GM21576 (cell line): ENCODE data around the gene ILRUN.
"Not testable (repeated sequence)": the region's sequence is repeated elsewhere in the genome, so short reads cannot be mapped to it uniquely, and the experiment has no call there.

Source experiments
- ATAC-seq: cut with Tn5 transposase; IDR thresholded peaks from one replicate; pipeline ENCODE4 v1.9.1; 2021; ENCODE audit warnings: mild to moderate bottlenecking, moderate library complexity; ENCODE audit not compliant: unreplicated experiment

The ILRUN gene

DNA sequence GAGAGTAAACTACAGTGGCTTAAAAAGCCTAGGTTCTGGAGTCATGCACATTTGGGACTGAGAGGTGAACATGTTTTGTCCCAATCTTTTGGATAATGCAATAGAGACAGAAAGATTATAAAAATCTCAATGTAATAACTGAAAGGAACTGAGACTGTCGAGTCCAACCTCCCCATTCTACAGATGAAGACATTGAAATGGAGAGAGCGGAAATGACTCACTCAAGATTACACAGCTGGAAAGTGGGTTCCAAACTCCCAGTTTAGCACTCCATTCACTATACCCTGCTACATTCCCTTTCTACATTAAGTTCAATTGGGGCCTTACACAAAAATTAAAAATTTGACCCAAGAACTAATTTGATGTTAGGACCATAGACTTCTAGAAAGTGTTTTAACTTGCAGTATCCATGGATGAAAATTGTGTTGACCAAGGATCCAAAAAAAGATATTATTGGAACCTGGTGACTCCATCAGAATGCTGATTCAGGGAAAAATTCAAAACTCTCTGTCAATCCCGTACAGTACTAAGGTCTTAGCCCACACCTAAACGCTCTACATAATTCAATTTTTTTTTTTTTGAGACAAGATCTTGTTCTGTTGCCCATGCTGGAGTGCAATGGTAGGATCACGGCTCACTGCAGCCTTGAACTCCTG lies 1.5 kb upstream of the ILRUN start:
- no peak for ATAC-seq

DNA sequence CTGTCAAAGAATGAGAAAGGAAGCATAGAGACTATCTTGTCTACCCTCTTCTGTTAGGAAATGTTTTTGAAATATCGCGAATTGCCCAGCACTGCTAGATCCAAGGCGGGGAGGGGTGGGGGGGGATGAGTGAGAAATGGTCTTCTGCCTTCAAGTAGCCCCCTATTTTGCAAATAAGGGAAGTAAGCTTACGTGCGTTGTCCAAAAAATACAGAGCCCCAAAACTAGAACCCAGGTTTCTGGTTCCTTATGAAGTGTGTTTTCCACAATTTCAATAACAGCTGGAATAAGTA lies 923 bp upstream of the ILRUN start:
- no peak for ATAC-seq

DNA sequence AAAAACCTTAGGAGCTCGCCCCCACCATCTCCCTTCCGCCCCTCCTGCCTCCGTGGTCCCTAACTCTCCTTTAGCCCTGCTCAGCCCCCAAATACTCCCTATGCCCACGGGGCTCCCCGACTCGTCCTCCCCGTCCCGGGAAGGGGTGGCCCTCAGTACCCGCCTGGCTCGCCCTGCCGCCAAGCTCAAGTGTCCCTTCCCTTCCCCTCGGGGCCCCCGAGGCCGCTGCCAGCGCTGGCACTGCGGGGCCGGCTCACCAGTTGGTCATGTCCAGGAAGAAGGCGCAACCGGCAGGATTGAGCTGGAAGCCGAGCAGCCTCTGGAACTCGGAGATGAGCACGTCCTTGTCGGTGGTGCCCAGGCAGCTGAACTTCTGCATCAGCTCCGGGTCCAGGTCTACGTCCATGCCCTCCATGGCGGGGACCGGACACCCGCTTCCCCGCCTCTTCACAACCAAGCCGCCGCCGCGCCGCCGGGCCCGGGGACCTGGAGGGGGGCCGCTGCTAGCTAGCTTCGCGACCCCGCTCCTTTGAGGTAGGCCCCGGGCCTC lies 303 bp downstream of the ILRUN start:
- ATAC-seq, result peak; percentile 16

DNA sequence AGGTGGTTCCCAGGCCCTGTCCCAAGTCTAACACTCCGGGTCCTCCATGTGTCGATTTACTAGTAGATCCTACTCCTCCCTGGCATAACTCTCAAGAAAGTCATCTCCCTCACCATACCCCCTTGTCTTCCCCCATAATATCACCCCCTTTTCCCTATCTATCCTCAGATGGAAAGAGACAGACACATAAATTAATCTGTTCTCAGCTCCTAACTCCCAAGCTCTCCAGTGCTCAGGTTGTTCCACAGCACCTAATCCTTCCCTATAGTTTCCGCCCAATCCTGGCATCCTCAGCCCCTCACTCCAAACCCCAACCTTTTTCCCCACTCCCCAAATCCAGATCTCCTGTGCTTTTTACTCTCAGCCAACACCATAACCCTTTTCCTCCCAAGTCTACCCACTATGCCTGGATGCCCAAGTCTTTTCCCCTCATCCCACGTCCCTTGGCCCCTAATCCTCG lies 808 bp downstream of the ILRUN start:
- no peak for ATAC-seq

DNA sequence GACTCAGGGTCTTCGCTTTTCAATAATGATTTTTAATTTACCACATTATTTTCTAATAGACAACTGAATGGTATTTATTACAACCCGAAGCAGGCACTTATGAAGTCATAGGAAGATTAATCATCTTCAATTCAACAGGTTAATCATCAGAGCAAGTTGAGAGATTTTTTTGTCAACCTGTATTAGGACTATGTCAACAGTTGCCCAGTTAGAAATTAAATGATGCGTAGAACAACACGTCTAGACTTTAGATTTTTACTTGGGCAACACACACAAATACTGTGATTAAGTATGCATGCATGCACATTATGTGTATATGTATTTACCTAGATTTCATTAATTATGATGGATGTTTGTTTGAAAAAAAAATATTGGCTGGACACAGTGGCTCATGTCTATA lies 4.3 kb downstream of the ILRUN start:
- no peak for ATAC-seq

DNA sequence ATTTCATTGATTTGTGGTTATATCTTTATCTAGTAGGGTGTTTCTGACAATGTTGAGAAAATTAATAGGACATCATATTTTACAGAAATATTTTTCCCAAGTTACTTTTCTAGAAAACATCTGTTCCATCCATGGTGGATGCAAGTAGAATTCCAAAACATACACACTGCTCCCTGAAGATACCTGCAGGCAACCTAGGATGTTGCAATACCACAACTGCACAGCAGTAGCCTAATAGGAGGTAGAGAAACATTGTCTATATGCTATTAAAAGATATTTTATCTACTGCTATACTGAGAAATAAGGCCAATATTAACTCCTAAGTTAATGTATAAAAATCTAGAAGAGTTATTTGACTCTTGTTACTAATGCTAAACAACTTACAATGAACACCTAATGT lies 6.8 kb downstream of the ILRUN start:
- ATAC-seq, result no peak

DNA sequence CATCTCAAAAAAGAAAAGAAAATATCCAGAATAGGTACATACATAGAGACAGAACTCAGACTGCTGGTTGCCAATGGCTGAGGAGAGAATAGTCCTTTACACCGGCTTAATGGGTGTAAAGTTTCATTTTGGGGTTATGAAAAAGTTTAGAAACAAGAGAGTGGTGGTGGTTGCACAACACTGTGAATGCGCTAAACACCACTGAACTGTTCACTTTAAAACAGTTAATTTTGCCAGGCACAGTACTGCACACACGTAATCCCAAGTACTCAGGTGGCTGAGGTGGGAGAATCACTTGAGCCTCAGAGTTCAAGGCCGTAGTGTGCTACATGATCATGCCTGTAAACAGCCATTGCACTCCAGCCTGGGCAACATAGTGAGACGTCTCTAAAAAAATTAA lies 7.6 kb downstream of the ILRUN start:
- ATAC-seq, result no peak

DNA sequence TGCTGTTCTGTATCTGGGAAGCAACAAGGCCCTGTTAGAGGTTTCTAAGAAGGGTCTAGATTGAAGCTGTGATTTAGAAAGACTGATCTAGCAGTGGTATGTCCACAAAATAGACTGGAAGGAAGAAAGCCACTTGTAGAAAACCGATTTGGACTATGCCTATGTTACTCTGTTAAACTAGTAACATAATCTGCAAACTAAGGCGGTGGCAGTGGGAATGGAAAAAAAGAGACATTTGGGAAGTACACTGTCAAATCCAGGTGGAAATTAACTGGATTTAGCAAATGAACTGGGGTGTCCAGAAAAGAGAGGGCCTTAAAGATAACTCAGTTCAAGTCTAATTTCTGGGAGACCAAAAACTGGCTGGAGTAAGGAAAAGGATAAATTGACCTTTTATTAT lies 11.6 kb downstream of the ILRUN start:
- ATAC-seq, result no peak

DNA sequence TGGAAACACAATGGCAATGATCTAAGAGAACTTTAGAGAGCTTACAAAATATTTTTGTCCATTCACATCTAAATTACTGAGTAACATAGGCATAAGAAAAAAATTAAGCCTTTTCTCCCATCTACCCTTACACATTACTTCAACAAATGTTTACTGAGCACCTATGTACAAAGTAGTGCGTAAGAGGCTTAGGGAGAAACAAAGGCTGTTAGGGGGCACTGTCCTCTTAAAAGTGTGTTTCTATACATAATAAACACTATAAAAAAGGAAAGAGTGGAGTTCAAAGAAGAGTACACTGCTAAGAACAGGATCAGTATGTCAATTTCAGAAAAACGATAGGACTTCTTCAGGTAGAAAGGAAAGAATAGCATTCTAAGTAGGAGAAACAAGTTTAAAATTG lies 12.2 kb downstream of the ILRUN start:
- ATAC-seq, result no peak

DNA sequence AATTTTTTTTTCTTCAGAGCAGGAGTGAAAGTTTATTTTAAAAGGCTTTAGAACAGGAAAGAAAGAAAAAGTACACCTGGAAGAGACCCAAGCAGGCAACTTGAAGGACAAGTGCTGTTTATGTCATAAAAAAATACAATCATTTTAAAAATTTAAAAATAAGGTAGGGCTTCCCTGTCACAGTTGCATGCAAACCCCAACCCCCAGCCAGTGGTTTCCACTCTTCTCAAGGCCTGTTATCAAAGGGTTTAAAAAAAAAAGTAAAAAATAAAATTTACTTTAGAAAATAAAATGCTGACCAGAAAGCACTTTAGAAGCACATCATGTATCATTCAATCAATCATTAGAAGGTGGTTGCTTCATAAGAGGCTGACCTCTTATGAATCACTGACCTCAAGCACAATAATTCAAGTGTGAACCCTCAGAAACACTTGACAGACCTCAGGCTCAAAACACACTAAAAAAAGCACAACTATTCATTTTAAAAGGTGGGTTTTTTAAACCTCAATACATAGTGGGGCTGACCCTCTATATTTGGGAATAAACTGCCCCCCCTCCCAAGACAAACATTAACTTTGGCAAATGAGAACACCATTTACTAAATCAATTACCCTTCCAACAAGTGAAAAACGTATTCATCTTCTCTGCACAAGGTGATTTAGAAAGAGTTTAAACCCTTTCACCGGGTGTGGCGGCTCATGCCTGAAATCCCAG lies 15.6 kb downstream of the ILRUN start:
- ATAC-seq, result no peak

DNA sequence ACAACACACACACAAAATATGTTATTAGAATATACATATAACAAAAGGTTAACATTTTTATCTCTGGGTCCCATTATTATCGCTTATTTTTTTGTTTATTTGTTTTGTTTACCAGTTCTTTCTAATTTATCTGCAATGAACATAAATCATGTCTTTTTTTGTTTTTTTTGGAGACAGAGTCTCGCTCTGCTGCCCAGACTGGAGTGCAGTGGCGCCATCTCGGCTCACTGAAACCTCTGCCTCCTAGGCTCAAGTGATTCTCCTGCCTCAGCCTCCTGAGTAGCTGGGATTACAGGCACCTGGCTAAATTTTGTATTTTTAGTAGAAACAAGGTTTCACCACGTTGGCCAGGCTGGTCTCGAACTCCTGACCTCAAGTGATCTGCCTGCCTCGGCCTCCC lies 16.3 kb downstream of the ILRUN start:
- ATAC-seq, result not testable (repeated sequence)

DNA sequence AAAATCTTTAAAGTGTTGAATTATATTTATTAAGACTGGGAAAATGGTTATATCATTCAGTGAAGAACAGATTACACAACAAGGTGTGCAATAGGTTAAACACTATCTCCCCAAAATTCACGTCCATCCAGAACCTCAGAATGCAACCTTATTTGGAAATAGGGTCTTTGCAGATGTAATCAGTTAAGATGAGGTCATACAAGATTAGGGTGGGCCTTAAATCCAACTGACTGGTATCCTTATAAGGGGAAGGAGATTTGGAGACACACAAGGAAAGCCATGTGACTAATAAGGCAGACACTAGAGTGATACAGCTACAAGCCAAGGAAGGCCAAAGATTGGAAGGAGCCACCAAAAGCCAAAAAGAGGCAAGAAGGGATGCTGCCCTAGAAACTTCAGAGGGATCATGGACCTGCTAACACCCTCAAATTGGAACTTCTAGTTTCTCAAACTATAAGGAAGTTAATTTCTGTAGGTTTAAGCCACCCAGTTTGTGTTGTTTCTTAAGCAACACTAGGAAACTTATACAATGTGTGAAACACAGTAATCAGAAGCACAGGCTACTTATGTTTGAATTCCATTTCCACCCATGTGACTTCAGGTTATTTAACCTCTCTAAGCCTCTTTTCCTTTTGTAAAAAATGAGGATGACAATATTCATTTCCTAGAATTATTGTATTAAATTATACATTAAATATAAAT lies 16.9 kb downstream of the ILRUN start:
- no peak for ATAC-seq

DNA sequence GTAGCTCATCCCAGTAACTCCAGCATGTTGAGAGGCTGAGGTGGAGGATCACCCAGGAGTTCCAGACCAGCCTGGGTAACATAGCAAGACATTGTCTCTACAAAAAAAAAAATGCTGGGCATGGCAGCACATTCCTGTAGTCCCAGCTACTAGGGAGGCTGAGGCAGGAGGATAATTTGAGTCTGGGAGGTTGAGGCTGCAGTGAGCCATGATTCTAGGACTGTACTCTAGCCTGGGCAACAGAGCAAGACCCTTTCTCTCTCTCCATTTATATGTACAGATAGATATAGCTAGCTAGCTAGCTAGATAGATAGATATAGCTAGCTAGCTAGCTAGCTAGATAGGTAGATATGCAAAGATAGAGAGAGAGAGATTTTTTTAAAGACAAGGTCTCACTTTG lies 20.4 kb downstream of the ILRUN start:
- no peak for ATAC-seq

DNA sequence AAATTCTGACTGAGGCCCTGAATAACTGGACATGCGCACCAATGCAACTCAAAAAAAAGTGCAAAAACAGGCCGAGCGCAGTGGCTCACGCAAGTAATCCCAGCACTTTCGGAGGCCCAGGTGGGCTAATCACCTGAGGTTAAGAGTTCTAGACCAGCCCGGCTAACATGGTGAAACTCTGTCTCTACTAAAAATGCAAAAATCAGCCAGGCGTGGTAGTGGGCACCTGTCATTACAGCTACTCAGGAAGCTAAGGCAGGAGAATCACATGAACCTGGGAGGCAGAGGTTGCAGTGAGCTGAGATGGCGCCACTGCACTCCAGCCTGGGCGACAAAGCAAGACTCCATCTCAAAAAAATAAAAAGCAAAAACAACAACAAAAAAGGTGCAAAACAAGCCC lies 21.6 kb downstream of the ILRUN start:
- ATAC-seq, result not testable (repeated sequence)

DNA sequence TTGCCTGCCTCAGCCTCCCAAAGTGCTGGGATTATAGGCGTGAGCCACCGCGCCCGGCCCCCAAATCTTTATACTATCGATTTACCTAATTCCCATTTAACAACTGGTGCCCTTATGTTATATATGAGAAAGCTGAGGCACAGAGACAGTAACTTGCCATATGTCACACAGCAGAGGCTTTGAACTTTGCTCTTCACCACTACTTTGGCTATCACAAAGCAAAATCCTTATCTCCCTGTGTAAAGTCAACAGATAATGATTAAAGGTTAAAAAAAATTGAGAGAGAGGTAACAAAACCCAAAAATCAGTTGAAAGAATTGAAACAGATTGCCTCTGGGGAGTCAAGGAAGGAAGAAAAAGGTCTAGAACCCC lies 22.3 kb downstream of the ILRUN start:
- ATAC-seq, result no peak

DNA sequence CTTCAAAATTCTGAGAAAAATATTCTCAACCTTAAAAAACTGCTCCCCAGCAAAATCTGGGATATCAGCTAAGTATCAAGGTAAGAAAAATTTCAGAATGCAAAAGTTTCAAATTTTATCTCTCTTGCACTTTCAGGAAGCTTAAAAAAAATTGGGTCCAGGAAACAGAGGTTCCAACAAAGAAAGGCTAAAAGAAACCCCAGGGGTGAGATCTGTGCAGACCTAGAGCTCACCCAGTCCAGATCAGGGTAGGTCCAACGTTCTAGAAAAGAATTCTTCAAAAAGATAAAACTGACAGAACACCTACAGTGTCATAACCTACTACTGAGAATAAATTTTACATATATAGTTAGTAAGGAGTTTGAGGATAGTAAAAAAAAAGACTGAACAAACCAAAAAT lies 23.5 kb downstream of the ILRUN start:
- ATAC-seq, result no peak

DNA sequence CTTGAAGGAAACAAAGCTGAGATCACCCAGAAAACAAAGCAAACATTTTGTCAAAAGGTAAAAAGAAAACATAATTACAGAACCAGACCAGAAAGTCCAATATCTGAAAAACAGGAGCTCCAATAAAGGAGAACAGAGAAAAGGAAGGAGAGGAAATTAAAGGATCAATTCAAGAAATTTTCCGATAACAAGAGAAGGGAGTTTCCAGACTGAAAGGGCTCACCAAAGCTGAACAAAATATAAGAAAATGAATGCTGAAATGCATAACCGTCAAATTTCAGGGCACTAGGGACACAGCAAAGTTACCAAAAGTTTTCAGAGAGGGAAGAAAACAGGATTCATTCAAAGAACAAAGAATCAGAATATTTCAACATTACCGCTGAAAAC lies 23.9 kb downstream of the ILRUN start:
- no peak for ATAC-seq

DNA sequence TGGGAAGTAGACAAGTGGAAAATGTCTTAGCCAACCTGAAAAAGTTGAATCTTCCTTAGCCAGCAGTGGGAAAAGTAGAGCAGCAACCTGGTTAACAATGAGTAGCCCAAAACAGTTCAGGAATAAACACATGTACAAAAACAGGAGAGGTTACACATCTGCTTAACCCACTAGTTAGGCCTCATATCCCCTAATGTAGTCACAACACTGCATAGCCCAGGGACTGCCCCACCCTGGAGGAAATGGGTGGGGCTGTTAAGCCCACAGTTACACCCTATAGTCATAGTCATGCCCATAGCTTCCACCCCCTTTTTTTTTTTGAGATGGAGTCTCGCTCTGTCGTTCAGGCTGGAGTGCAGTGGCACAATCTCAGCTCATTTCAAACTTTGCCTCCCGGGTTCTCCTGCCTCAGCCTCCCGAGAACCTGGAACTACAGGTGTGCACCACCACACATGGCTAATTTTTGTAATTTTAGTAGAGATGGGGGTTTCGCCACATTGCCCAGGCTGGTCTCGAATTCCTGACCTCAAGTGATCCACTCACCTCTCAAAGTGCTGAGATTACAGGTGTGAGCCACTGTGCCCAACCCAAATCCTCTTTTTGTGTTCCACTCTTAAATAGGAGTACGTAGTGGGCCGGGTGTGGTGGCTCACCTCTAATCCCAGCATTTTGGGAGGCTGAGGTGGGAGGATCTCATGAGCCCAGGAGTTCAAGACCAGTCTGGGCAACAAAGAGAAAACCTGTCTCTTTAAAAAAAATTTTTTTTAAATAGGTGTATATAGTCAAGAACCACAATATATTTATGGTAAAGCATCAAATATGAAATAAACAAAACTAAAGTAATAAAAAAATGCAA lies 24.5 kb downstream of the ILRUN start:
- peak; percentile 82 for ATAC-seq

DNA sequence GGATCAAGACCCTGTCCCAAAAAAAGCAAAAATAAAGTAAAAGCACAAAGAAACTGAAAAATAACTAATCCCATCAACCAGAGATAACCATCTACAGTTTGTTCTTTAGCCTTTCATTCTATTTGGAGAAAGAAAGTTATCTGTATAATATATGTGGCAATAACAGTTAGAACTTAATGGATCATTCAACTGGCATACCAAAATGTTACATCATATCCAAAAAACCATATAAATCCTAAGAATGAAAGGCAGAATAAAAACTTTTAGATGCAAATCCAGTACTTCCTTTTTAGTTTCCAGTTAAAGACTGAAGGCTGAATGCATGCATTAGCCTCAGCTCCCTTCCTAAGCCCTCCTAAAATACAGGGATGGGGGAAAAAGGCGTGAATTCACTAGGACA lies 25.2 kb downstream of the ILRUN start:
- ATAC-seq, result no peak

DNA sequence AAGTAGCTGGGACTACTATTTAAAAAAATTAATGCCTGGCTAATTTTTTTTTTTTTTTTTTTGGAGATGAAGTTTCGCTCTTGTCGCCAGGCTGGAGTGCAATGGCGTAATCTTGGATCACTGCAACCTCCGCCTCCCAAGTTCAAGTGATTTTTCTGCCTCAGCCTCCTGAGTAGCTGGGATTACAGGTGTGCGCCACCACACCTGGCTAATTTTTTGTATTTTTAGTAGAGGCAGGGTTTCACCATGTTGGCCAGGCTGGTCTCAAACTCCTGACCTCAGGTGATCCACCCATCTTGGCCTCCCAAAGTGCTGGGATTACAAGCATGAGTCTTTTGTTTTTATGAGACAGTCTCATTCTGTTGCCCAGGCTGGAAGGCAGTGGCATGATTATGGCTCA lies 27.8 kb downstream of the ILRUN start:
- ATAC-seq, result not testable (repeated sequence)
